ENCODE measurements around the gene TMC5. TPM values are rescaled to one million over a fixed set of nuclear protein-coding genes. Genes with fewer than 3 reads are reported as not detected.
"Not testable (repeated sequence)": the region's sequence is repeated elsewhere in the genome, so short reads cannot be mapped to it uniquely, and the experiment has no call there.

The TMC5 gene
- total RNA-seq: under 0.01 TPM in 1 of 2 replicates, not detected in the other

GRCh38 chr16:19417640-19418039 lies at the start of gene TMC5:
TMC5 (plus strand) TSS chr16:19417883; CDS start chr16:19440039, 22,156 bp downstream.
- DNase-seq (ENCODE audit: low read depth in 2 of 2): no peak

GRCh38 chr16:19372541-19372940 lies 45.1 kb upstream of the TMC5 start:
- DNase-seq (ENCODE audit: low read depth in 2 of 2): not testable (repeated sequence)

- DNase-seq (ENCODE audit: low read depth in 2 of 2): no peak
Measured at GRCh38 chr16:19374402-19374801, 43.3 kb upstream of the TMC5 start.

- DNase-seq (ENCODE audit: low read depth in 2 of 2): peak; percentile 54 to 77
Measured at GRCh38 chr16:19375561-19376158, 42.0 kb upstream of the TMC5 start.

GRCh38 chr16:19377864-19378263 lies 39.8 kb upstream of the TMC5 start:
- DNase-seq (ENCODE audit: low read depth in 2 of 2): no peak

- DNase-seq (ENCODE audit: low read depth in 2 of 2): no peak
Measured at GRCh38 chr16:19378511-19378910, 39.2 kb upstream of the TMC5 start.

GRCh38 chr16:19379838-19380237 lies 37.8 kb upstream of the TMC5 start:
- no peak for DNase-seq (ENCODE audit: low read depth in 2 of 2)

- DNase-seq (ENCODE audit: low read depth in 2 of 2): no peak
Measured at GRCh38 chr16:19380328-19380727, 37.4 kb upstream of the TMC5 start.

GRCh38 chr16:19382084-19382801 lies 35.4 kb upstream of the TMC5 start:
- DNase-seq (ENCODE audit: low read depth in 2 of 2): no peak

- no peak for DNase-seq (ENCODE audit: low read depth in 2 of 2)
Measured at GRCh38 chr16:19382887-19383816, 34.5 kb upstream of the TMC5 start.

GRCh38 chr16:19384656-19385055 lies 33.0 kb upstream of the TMC5 start:
- no peak for DNase-seq (ENCODE audit: low read depth in 2 of 2)

GRCh38 chr16:19386525-19386924 lies 31.2 kb upstream of the TMC5 start:
- DNase-seq (ENCODE audit: low read depth in 2 of 2): no peak

- DNase-seq (ENCODE audit: low read depth in 2 of 2): peak; percentile 3 to 42
Measured at GRCh38 chr16:19389246-19389645, 28.4 kb upstream of the TMC5 start.

GRCh38 chr16:19391185-19391776 lies 26.4 kb upstream of the TMC5 start:
- not testable (repeated sequence) for DNase-seq (ENCODE audit: low read depth in 2 of 2)

- no peak for DNase-seq (ENCODE audit: low read depth in 2 of 2)
Measured at GRCh38 chr16:19392352-19392751, 25.3 kb upstream of the TMC5 start.

GRCh38 chr16:19393226-19394111 lies 24.2 kb upstream of the TMC5 start:
- no peak for DNase-seq (ENCODE audit: low read depth in 2 of 2)

GRCh38 chr16:19395646-19396267 lies 21.9 kb upstream of the TMC5 start:
- not testable (repeated sequence) for DNase-seq (ENCODE audit: low read depth in 2 of 2)

- DNase-seq (ENCODE audit: low read depth in 2 of 2): no peak
Measured at GRCh38 chr16:19396555-19397011, 21.1 kb upstream of the TMC5 start.

- not testable (repeated sequence) for DNase-seq (ENCODE audit: low read depth in 2 of 2)
Measured at GRCh38 chr16:19397373-19397772, 20.3 kb upstream of the TMC5 start.

GRCh38 chr16:19400711-19401110 lies 17.0 kb upstream of the TMC5 start:
- no peak for DNase-seq (ENCODE audit: low read depth in 2 of 2)
